Dermis microvascular lymphatic vessel endothelial cell (primary cell): Measurements from ENCODE around the gene PPIL1. TPM values are rescaled to one million over a fixed set of nuclear protein-coding genes. Genes with fewer than 3 reads are reported as not detected.

Experiments
- DNase-seq, 2 donors: peaks; one replicate each; pipeline versions ENCODE4 v3.0.0 to v3.0.0-alpha.2; 2010; ENCODE audit warnings: low read depth in 2 of 2
- total RNA-seq: library from RNA; depleted of rRNA; stranded (reverse); fragments of >200 nt; gene quantifications from 2 replicates; pipeline ENCODE4 v1.2.1, GENCODE V29; 2014

PPIL1 gene
- total RNA-seq, 1 donor from 2014 or later, result 22.2 TPM

GRCh38 chr6:36888654-36889481, 14.3 kb upstream of the PPIL1 start:
- DNase-seq, result no peak

- no peak for DNase-seq
Observed at GRCh38 chr6:36888115-36888643, 13.6 kb upstream of the PPIL1 start.

GRCh38 chr6:36886950-36887618, 12.5 kb upstream of the PPIL1 start:
- DNase-seq, result no peak

- peak; percentile 92 to 97 for DNase-seq
Observed at GRCh38 chr6:36885461-36886401, 11.1 kb upstream of the PPIL1 start, which contains the start of gene C6orf89. Gene C6orf89 (plus strand): TSS chr6:36885952. CDS start chr6:36899445, 13,493 bp downstream.

DNA sequence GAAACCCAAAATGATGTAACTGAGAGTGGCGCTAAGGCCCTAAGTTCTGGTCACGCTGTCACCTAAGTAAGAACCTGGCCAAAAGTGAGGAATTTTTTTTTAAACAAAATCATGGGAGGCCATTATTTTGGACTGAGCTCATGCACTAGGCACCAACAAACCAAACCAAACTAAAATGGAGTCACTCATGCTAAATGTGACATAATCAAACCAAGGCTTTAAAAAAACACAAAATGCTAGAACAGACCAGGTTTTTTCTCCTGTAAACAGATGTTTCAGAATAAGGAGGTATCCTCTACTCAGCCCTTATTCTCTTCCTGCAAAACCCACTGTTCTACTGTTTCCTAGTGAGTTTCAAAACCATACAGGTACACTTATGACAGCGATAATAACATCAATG, 10.0 kb upstream of the PPIL1 start:
- DNase-seq, result no peak

GRCh38 chr6:36875250-36875633, 639 bp upstream of the PPIL1 start:
- DNase-seq, result no peak

GRCh38 chr6:36873612-36874442, 776 bp downstream of the PPIL1 start:
- peak in 1 of 2 donors; percentile 46 for DNase-seq

DNA sequence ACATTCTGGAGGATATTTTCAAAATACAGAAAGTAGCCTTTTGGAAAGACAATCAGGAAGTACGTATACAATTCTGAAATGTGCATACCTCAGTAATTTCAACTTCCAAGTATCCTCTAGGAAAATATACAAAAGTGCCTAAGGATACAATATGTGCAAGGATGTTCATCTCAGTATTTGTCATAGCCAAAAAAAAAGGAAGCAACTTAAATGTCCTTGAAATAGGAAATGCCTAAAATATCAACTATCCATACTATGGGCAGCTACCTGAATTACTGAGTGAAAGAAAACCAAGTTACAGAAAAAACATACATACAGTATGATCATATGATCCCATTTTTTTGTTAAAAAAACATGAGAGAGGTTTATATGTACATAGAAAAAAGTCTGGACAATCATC, 1.5 kb downstream of the PPIL1 start:
- no peak for DNase-seq

DNA sequence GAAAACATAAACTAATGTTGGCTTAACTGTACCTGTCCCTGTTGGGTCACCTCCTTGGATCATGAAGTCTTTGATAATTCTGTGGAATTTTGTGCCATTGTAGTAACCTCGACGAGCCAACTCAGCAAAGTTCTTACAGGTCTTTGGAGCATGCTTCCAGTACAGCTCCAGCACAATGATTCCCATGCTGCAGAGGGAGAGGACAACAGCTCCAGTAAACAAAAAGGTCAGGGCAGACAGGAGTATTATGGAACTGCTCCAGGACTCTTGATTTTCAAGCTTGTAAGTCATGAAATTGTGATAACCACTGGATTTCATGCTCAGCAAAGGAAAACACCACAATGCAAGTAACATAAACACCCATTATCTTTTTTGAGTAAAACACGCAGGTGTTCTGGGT, 2.9 kb downstream of the PPIL1 start:
- DNase-seq, result no peak

DNA sequence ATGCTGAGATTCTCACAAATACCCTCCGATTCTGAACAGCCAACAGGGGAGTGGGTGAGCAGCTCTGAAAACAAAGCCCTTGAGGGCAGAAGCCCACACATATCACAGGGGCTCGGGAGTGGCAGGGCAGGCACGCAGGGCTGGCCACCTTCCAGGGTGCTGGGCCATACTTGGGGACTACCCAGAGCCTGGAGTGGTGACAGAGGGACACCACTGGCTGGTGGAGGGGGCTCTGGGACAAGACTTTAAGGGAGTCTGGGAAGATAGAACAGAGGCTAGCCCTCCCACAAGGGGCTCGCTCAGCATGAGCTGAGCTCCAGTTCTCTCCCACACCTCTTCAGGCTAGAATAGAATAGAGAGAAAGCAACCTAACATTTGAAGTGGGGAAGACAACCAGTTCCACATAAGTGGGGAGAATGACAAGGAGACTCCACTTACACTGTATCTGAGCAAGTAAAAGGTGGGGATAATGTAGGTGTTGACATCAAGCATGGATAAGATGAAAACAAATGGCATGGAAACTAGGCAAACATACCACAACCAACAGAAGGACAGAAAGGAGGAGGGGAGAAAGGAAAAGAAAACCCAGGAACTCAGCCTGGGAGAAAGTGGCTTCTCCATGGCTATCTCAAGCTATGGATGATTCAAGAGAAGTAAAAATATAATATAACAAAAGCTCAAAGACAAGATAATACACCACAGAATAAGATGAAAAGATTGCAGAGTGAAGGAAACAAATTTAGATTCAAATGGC, 7.0 kb downstream of the PPIL1 start:
- no peak for DNase-seq

DNA sequence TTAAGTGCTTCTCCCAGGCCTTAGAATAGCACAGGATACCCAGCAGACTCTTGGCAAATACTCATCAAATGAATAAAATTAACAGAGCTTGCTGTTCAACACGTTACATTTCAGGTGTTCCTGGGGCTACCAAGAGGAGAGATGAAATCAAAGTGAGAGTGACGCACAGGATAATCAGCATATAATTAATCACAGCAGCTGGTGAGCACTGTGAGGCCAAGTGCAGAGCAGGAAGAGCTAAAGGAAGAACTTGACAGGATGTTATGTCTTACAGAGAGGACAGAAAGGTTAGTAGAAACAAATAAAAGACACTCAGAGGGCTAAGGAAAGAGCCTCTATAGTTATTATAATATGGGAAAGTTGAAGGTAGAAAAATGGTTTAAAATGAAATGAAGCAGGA, 8.8 kb downstream of the PPIL1 start:
- DNase-seq, result peak in 1 of 2 donors; percentile 43

DNA sequence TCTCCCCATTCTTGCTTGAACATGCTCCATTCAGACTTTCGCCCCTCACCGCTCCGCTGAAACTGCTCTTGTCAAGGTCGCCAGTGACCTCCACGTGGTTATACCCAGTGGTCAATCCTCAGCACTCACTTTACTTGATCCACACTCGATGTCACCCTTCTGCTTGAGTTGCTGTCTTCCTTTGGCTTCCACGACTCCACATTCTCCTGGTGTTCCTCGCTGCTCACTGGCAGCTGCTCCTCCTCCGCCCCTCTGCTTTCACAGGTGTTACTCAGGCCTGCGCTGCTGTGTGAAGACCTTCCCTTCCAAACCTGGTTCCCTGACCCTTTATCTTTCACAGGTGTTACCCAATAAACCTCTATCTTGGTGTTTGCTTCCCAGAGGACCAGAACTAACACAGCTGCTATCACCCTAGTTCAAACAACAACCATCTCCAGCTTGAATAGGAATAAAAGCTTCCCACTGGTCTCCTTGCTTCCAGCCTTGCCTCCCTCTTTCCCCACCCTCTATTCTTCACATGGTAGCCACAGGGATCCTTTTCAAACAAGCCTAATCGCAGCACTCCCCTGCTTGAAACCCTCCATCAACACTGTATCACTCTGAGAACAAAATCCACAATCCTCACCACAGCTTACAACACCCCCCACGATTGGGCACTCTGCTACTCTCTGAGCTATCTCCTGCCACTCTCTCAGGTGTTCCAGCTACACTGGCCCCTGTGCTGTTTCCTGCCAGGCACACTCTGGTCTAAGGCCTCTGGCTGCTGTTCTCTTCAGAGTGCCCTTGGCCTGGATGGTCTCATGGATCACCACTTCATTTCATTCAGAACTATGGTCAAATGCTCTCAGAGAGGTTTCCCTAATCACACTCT, 10.7 kb downstream of the PPIL1 start:
- no peak for DNase-seq

GRCh38 chr6:36862848-36863382, 11.7 kb downstream of the PPIL1 start:
- no peak for DNase-seq

- DNase-seq, result no peak
Observed at GRCh38 chr6:36862164-36862847, 12.3 kb downstream of the PPIL1 start.

DNA sequence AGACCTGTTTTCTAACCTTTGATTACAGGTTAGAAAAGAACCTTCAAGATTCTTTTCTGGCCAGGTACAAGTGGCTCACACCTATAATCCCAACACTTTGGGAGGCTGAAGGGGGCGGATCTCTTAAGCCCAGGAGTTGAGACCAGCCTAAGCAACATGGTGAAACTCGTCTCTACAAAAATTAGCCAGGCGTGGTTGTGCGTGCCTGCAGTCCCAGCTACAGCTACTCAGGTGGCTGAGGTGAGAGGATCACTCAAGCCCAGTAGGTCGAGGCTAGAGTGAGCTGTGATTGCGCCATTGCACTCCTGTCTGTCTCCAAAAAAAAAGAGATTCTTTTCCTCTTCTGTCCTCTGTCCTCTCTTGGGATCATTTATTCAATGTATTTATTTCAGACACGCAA, 14.5 kb downstream of the PPIL1 start:
- DNase-seq, result no peak

DNA sequence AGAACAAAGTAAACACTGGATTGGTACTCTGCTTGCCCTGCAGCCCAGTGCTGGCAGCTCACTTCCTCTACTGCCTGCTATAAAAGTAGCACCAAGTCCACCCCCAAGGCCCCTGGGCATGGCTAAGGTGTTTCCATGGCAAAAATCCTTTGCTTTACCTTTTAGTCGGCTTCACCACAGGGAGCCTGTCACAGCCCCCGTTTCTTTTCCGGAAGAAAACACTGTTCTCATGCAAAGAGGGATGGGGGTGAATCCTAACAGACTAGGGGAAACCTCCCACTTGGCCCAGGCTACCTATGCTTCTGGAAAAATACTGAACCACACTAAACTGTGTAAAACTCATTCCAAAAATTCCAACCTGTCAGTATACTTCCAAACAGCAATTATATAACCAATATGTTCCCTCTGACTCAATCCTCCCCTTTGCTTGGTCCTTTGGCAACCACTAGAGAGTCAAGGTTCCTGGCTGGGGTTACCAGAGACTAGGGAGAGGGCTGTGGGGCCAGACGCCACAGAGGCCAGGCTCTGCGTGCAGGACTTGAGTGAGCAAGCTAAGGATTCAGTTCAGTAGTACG, 16.1 kb downstream of the PPIL1 start:
- DNase-seq, result no peak

- DNase-seq, result no peak
Observed at GRCh38 chr6:36857325-36857724, 17.3 kb downstream of the PPIL1 start.

DNA sequence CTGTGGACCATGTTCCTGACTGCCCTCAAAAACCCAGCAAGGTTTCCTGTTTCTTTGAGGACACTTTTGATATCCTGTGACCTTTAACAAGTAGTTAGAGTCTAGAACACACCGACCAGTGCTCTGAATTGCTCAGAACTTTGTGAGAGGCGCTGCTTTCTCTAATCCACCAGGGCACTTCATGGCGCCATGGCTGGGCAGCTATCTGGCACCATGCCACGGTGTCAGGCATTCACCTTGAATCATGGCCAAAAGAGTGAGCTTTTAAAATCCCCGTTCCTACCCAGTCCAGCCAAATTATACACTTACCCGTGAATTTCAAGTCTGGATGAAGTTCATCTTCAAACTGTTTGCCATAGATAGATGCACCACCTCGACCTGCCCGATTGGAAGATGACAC, 18.3 kb downstream of the PPIL1 start:
- DNase-seq, result no peak
